Measurements from ENCODE around the gene ETV7. TPM values are rescaled to one million over a fixed set of nuclear protein-coding genes. Genes with fewer than 3 reads are reported as not detected.

The ETV7 gene
- total and polyA plus RNA-seq, 2 donors (not counting 1 experiment from before 2014, with no cell fraction given): 0.96 to 2.0 TPM

- no peak overlapping the region for H3K4me3 Mint-ChIP-seq
- no peak overlapping the region for H3K27ac ChIP-seq (ENCODE audit: low read length in 2 of 2)
- H3K79me2 ChIP-seq (ENCODE audit: control insufficient read depth, insufficient read depth, low read length): no peaks in the 10 kb centered on the region
- ChIA-PET CTCF (no interaction called here), POLR2A (no interaction called here)
- peaks cover 0 to 3% of the 10 kb centered on the region in 2 donors for H3K4me1 ChIP-seq (ENCODE audit: control insufficient read depth in 2 of 2, insufficient read depth in 2 of 2, low read length in 2 of 2)
- no peak for DNase-seq
- no peak overlapping the region for H2AFZ ChIP-seq (ENCODE audit: insufficient read depth, low read depth, low read length, poor library complexity, severe bottlenecking)
- H3K36me3 ChIP-seq (replicated peaks in 1 of 2; ENCODE audit: control extremely low read depth in 1 of 2, control insufficient read depth in 1 of 2, extremely low read depth in 1 of 2, insufficient read depth in 2 of 2, low read length in 1 of 2): no peaks in the 10 kb centered on the region
- no peaks in the 10 kb centered on the region for H4K20me1 ChIP-seq (ENCODE audit: control insufficient read depth, insufficient read depth, low read length, poor library complexity, severe bottlenecking)
- intact Hi-C loops (cut with micrococcal nuclease): no loop called here
- no peak overlapping the region for H3K9ac ChIP-seq (ENCODE audit: low read length)
- no peaks in the 10 kb centered on the region for H3K9me3 ChIP-seq (ENCODE audit: control extremely low read depth in 1 of 3, control insufficient read depth in 2 of 3, insufficient read depth in 1 of 3, low read length in 2 of 3)
- H3K27me3 ChIP-seq (replicated peaks in 1 of 4; ENCODE audit: control extremely low read depth in 1 of 4, control insufficient read depth in 3 of 4, insufficient read depth in 4 of 4, low read length in 3 of 4): no peaks in the 10 kb centered on the region
- ATAC-seq (ENCODE audit: low read depth): no peak
- peaks cover 8% of the 10 kb centered on the region for H3K27me3 Mint-ChIP-seq
- H3K4me3 ChIP-seq (ENCODE audit: control extremely low read depth in 1 of 5, extremely low read depth in 1 of 5, insufficient read depth in 1 of 5, low read depth in 2 of 5, low read length in 4 of 5): no peak overlapping the region
- no peak for TF ChIP-seq EZH2 (IDR thresholded peaks at IDR 0.05; ENCODE audit: borderline replicate concordance, insufficient read depth, low read depth, low read length, poor library complexity, severe bottlenecking)
- TF ChIP-seq, protein P1, sequence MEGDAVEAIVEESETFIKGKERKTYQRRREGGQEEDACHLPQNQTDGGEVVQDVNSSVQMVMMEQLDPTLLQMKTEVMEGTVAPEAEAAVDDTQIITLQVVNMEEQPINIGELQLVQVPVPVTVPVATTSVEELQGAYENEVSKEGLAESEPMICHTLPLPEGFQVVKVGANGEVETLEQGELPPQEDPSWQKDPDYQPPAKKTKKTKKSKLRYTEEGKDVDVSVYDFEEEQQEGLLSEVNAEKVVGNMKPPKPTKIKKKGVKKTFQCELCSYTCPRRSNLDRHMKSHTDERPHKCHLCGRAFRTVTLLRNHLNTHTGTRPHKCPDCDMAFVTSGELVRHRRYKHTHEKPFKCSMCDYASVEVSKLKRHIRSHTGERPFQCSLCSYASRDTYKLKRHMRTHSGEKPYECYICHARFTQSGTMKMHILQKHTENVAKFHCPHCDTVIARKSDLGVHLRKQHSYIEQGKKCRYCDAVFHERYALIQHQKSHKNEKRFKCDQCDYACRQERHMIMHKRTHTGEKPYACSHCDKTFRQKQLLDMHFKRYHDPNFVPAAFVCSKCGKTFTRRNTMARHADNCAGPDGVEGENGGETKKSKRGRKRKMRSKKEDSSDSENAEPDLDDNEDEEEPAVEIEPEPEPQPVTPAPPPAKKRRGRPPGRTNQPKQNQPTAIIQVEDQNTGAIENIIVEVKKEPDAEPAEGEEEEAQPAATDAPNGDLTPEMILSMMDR (IDR thresholded peaks at IDR 0.05): no peak
- H3K9me3 Mint-ChIP-seq (ENCODE audit: insufficient read depth): no peaks in the 10 kb centered on the region
- no peak overlapping the region for H3K27ac Mint-ChIP-seq
- H3K4me1 Mint-ChIP-seq: peaks cover 8% of the 10 kb centered on the region
- WGBS (ENCODE audit: insufficient coverage): 95% methylated on average over 8 of the region's 8 CpGs
- H3K4me2 ChIP-seq (replicated peaks; ENCODE audit: low read depth, low read length, poor library complexity, severe bottlenecking): no peak overlapping the region
These were observed 10.7 kb downstream of the ETV7 start for GRCh38 chr6:36376742-36377141.

- no peak overlapping the region for H3K4me2 ChIP-seq (replicated peaks; ENCODE audit: low read depth, low read length, poor library complexity, severe bottlenecking)
- ChIA-PET CTCF (no interaction called here), POLR2A (no interaction called here)
- H2AFZ ChIP-seq (ENCODE audit: insufficient read depth, low read depth, low read length, poor library complexity, severe bottlenecking): no peak overlapping the region
- H3K9me3 Mint-ChIP-seq (ENCODE audit: insufficient read depth): no peaks in the 10 kb centered on the region
- no peak overlapping the region for H3K27ac Mint-ChIP-seq
- no peak overlapping the region for H3K4me3 ChIP-seq (ENCODE audit: control extremely low read depth in 1 of 5, extremely low read depth in 1 of 5, insufficient read depth in 1 of 5, low read depth in 2 of 5, low read length in 4 of 5)
- H3K36me3 ChIP-seq (replicated peaks in 1 of 2; ENCODE audit: control extremely low read depth in 1 of 2, control insufficient read depth in 1 of 2, extremely low read depth in 1 of 2, insufficient read depth in 2 of 2, low read length in 1 of 2): no peaks in the 10 kb centered on the region
- peaks cover 8% of the 10 kb centered on the region for H3K27me3 Mint-ChIP-seq
- DNase-seq: no peak
- H3K9me3 ChIP-seq (ENCODE audit: control extremely low read depth in 1 of 3, control insufficient read depth in 2 of 3, insufficient read depth in 1 of 3, low read length in 2 of 3): no peaks in the 10 kb centered on the region
- H3K4me1 Mint-ChIP-seq: peaks cover 8% of the 10 kb centered on the region
- peaks cover 0 to 3% of the 10 kb centered on the region in 2 donors for H3K4me1 ChIP-seq (ENCODE audit: control insufficient read depth in 2 of 2, insufficient read depth in 2 of 2, low read length in 2 of 2)
- no peak overlapping the region for H3K4me3 Mint-ChIP-seq
- no peaks in the 10 kb centered on the region for H3K27me3 ChIP-seq (replicated peaks in 1 of 4; ENCODE audit: control extremely low read depth in 1 of 4, control insufficient read depth in 3 of 4, insufficient read depth in 4 of 4, low read length in 3 of 4)
- intact Hi-C loops (cut with micrococcal nuclease): no loop called here
- TF ChIP-seq, protein P1 (IDR thresholded peaks at IDR 0.05): no peak
- TF ChIP-seq EZH2 (IDR thresholded peaks at IDR 0.05; ENCODE audit: borderline replicate concordance, insufficient read depth, low read depth, low read length, poor library complexity, severe bottlenecking): no peak
- H3K9ac ChIP-seq (ENCODE audit: low read length): no peak overlapping the region
- no peak overlapping the region for H3K27ac ChIP-seq (ENCODE audit: low read length in 2 of 2)
- H4K20me1 ChIP-seq (ENCODE audit: control insufficient read depth, insufficient read depth, low read length, poor library complexity, severe bottlenecking): no peaks in the 10 kb centered on the region
- no peaks in the 10 kb centered on the region for H3K79me2 ChIP-seq (ENCODE audit: control insufficient read depth, insufficient read depth, low read length)
- no peak for ATAC-seq (ENCODE audit: low read depth)
- 94% methylated on average over 6 of the region's 8 CpGs for WGBS (ENCODE audit: insufficient coverage)
These were observed 11.3 kb downstream of the ETV7 start for GRCh38 chr6:36376183-36376582.

Data from B cell (primary cell).